Measurements from ENCODE around the gene NKAIN2.

Gene NKAIN2

DNA sequence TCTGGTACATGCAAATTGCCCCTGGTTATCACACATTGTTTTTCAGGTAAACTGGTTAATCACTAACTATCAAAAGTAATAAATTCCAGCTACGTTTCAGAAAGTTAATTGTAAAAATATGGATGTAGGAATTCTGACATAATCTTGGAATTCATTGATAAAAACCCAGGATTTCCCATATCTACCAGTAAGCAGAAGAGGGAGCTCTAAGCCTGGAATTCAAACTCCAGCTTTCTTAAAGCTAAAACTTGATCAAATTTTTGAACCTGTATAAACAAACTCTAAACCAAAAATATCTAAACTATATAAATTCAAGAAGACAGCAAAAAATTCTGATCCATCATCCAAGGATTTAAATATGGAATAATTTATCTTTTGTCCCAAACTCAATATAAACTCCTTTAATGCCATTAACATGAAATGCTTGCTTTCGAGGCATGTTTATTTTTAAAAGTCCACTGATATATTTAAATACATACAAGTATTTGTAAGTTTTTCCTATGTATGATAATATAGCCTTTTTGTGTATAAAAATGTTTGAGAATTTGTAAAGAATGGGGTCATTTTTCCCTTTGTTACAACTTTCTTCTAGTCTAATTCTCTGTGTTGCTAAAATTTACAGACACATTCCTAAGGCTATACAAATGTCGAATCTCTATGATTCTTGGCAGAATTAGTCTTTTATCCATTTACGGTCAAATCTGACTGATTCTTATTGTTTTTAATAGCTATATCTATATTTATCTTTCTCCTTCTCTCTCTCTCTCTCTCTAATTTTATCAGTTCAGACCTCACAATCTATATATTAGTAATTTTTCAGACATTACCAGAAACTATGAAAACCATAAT, 1067.2 kb downstream of the NKAIN2 start:
- DNase-seq, result peak in 1 of 2 experiments; percentile 28

GRCh38 chr6:124872361-124873065, 1068.8 kb downstream of the NKAIN2 start:
- no peak for DNase-seq

DNA sequence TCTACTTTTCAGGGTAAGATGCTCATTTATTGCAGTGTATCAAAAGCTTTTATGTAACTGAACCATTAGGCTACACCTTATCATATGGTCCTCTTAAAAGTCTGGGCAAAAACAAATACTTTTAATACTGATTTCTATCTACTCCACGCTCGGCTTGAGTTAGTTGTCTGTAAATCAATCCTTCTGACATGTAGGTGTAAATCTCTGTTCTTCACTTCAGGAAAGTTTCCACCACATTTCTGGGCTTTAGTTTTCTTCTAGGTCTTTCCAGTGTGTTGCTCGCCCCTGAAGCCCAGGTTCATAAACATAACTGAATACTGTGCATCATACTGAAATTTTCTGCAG, 1069.4 kb downstream of the NKAIN2 start:
- DNase-seq, result no peak
